Tibial artery (tissue), 4 donors: ENCODE measurements around the gene GATD1.

Experiments used
- DNase-seq, 2 donors: peaks; one replicate each; pipeline ENCODE4 v3.0.0-alpha.2; 2019
- H3K27ac ChIP-seq, 2 donors: fragments of 200-600 bp; sonication (generic) in 1 of 2; 1 replicate in 1 of 2; 2 replicates in 1 of 2; pipeline ENCODE4 v1.5.1; 2018 to 2019; ENCODE audit warnings: mild to moderate bottlenecking in 1 of 2
- H3K27me3 ChIP-seq, 2 donors: fragments of 200-600 bp; sonication (generic) in 1 of 2; one replicate each; pipeline versions ENCODE4 v1.5.1 to v1.6.0; 2016 to 2019
- H3K36me3 ChIP-seq, 3 donors: fragments of 200-600 bp; sonication (generic) in 2 of 3; one replicate each; pipeline ENCODE4 v1.5.1; 2016 to 2019; ENCODE audit warnings: mild to moderate bottlenecking in 2 of 3
- H3K4me1 ChIP-seq, 4 donors: fragments of 200-600 bp; sonication (generic) in 2 of 4; 1 replicate in 3 of 4; 2 replicates in 1 of 4; pipeline ENCODE4 v1.5.1; 2016 to 2019
- H3K4me3 ChIP-seq, 2 donors: fragments of 200-600 bp; sonication (generic) in 1 of 2; 1 replicate in 1 of 2; 2 replicates in 1 of 2; pipeline ENCODE4 v1.5.1; 2018 to 2019; ENCODE audit warnings: mild to moderate bottlenecking in 2 of 2
- H3K9me3 ChIP-seq, 3 donors: fragments of 200-600 bp; sonication (generic) in 1 of 3; one replicate each; pipeline ENCODE4 v1.5.1; 2016 to 2019
- intact Hi-C: fragments of 100-400 bp; cut with DNase I; formaldehyde crosslinking; loops from one replicate; pipeline ENCODE4 v1.15.0; 2023; ENCODE audit warnings: low total_unique reads
- TF ChIP-seq, protein P1 (sequence below), 2 experiments: fragments of 200-600 bp in 1 of 2; fragments of 450-650 bp in 1 of 2; IDR thresholded peaks; one replicate each; pipeline ENCODE4 v1.5.1; 2017 to 2019; ENCODE audit warnings: antibody characterized with exemption in 2 of 2, mild to moderate bottlenecking in 1 of 2, moderate library complexity in 1 of 2

GATD1 gene

DNA sequence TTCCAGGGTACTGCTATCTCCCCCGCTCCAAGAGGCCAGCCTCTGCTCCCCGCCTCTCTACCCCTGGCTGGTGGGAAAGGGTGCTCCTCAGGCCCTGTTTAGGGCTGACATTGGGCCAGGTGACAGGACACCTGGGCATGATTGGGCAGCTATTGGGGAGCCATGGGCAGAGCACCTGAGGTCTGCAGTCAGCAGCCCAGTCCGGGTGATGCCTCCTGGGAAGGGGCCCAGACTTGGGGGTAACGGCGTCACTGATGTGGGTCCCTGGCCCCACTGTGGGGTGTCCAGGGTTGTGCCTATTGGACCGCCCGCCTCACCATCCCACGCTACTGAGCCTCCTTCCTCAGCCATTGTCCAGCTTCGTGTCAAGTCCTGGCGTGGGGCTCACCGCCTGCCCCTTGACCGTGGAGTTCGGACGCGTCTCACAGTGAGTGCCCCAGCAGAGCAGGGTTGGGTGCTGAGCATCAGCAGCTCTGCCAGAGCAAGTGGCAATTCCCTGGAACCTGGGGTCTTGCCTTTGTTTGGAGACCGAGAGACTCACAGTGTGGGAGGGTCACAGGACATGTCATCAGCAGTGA is 2.8 kb upstream of the GATD1 start:
- no peak for DNase-seq
- H3K4me1 ChIP-seq, result peaks cover 0 to 43% (median 29%) of the 10 kb centered on the region in 4 donors
- peaks cover 0 to 5% (median 0%) of the 10 kb centered on the region in 3 donors for H3K36me3 ChIP-seq
- intact Hi-C loops, result no loop called here
- H3K4me3 ChIP-seq, result no peak overlapping the region
- no peaks in the 10 kb centered on the region for H3K27me3 ChIP-seq
- H3K9me3 ChIP-seq, result no peaks in the 10 kb centered on the region
- TF ChIP-seq, protein P1, sequence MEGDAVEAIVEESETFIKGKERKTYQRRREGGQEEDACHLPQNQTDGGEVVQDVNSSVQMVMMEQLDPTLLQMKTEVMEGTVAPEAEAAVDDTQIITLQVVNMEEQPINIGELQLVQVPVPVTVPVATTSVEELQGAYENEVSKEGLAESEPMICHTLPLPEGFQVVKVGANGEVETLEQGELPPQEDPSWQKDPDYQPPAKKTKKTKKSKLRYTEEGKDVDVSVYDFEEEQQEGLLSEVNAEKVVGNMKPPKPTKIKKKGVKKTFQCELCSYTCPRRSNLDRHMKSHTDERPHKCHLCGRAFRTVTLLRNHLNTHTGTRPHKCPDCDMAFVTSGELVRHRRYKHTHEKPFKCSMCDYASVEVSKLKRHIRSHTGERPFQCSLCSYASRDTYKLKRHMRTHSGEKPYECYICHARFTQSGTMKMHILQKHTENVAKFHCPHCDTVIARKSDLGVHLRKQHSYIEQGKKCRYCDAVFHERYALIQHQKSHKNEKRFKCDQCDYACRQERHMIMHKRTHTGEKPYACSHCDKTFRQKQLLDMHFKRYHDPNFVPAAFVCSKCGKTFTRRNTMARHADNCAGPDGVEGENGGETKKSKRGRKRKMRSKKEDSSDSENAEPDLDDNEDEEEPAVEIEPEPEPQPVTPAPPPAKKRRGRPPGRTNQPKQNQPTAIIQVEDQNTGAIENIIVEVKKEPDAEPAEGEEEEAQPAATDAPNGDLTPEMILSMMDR (IDR thresholded peaks at IDR 0.05), result no peak
- H3K27ac ChIP-seq, result no peak overlapping the region

DNA sequence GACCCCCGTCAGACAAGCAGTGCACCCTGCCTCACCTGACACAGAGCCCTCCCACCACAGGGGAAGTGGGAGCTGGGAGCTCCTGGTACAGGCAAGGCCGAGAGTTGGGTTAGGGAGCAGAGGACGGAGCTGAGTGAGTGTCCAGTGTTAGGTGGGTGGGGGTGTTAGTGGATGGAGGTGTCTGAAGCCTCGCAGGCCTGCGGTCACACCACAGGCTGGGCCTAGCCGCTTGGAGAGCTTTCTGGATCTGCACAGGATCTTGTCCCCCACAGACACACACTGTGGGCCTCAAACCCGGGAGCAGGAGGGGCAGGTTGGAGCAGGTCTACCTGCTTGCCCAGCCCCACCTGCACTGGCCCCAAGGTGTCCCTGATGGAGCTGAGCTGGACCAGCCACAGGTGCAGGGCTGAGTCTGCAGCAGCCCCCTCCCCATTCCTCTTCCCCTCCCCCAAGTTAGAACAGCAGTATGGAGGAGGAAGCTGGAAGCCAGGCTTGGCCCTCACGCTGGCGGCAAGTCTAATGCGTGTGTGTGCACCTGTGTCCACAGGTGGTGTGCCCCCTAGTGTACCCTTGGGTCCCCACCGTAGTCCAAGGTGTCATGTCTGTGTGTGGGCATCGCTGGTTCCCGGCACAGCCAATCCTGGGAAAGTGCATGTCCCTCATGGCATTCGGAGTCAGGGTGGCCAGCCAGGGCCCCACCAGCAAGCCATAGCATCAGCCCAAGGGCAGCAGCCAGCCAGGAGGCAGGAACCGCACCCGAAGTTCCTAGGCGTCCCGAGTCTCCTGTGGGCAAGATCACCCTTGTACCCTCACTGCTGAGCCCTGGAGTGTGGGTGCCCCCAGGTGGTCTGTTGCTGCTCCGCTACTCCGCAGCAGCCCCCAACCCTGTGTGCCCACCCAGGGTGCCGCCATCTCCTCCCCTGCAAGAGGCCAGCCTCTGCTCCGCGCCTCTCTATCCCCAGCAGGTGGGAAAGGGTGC is 2.0 kb upstream of the GATD1 start:
- Histone ChIP-seq H3K9me3 (no peaks in the 10 kb centered on the region), H3K27me3 (no peaks in the 10 kb centered on the region), H3K36me3 (peaks cover 0 to 12% (median 0%) of the 10 kb centered on the region in 3 donors), H3K4me1 (peaks cover 0 to 46% (median 33%) of the 10 kb centered on the region in 4 donors), H3K4me3 (no peak overlapping the region), H3K27ac (no peak overlapping the region)
- TF ChIP-seq, protein P1 (IDR thresholded peaks at IDR 0.05), result no peak
- peak in 1 of 2 donors; percentile 65 for DNase-seq
- intact Hi-C loops, result no loop called here

DNA sequence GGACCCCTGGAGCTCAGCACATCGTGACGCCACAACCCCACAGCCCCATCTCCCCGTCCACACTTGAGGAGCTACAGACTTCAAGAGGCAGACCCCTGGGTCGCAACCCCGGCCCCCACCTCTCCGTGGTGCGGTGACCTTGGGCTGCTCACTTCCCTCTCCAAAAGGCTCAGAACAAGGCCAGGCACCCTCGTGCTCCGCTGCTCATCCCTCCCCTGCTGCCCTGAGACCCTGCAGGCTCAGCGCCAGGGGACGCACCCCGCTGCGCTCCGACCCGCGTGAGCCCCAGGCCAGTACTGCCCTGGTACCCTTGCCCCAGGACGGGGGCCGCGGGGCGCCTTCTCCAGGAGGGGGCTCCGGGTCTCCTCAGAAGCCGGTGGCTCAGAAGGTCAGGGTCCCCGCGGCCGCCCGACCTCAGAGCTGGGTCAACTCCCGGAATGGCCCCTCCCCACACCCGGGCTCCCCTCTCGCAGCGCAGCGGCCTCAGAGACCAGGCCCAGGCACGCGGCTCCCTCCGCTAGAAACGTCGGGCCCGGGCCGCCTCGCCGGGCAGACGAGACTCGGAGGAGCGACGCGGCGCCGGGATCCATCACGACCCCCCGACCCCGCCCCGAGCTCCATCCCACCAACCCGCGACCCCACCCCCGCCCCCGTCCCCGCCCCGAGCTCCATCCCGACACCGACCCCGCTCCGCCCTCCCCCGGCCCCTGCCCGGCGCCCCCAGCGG is 563 bp downstream of the GATD1 start:
- intact Hi-C loops, result no loop called here
- H3K4me3 ChIP-seq, result peak overlapping the region; percentile 83 to 89
- H3K27me3 ChIP-seq, result no peaks in the 10 kb centered on the region
- peak overlapping the region; percentile 84 to 90 for H3K27ac ChIP-seq
- no peaks in the 10 kb centered on the region for H3K9me3 ChIP-seq
- H3K4me1 ChIP-seq, result peaks cover 0 to 49% (median 30%) of the 10 kb centered on the region in 4 donors
- peak in 1 of 2 donors; percentile 70 for DNase-seq
- TF ChIP-seq, protein P1 (IDR thresholded peaks at IDR 0.05), result no peak
- H3K36me3 ChIP-seq, result peaks cover 0 to 37% (median 13%) of the 10 kb centered on the region in 3 donors

DNA sequence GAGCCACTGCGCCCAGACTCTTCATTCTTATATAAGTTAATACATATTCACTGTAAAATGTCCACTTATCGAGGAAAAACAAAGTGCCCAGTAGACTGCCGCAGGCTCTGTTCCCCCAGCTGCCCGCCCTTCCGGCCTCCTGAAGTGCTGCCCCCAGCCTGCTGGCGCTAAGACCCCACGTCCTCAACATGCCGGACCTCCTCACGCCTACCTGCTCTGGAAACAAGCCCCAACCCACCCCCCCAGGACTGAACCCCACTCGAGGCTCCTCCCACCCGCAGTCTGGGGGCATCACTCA is 1.1 kb downstream of the GATD1 start:
- peak overlapping the region; percentile 83 to 89 for H3K4me3 ChIP-seq
- peak overlapping the region in 1 of 2 donors; percentile 90 for H3K27ac ChIP-seq
- peaks cover 0 to 42% (median 18%) of the 10 kb centered on the region in 3 donors for H3K36me3 ChIP-seq
- TF ChIP-seq, protein P1 (IDR thresholded peaks at IDR 0.05), result no peak
- no peak for DNase-seq
- no peaks in the 10 kb centered on the region for H3K27me3 ChIP-seq
- no peaks in the 10 kb centered on the region for H3K9me3 ChIP-seq
- intact Hi-C loops, result no loop called here
- peaks cover 0 to 49% (median 30%) of the 10 kb centered on the region in 4 donors for H3K4me1 ChIP-seq

DNA sequence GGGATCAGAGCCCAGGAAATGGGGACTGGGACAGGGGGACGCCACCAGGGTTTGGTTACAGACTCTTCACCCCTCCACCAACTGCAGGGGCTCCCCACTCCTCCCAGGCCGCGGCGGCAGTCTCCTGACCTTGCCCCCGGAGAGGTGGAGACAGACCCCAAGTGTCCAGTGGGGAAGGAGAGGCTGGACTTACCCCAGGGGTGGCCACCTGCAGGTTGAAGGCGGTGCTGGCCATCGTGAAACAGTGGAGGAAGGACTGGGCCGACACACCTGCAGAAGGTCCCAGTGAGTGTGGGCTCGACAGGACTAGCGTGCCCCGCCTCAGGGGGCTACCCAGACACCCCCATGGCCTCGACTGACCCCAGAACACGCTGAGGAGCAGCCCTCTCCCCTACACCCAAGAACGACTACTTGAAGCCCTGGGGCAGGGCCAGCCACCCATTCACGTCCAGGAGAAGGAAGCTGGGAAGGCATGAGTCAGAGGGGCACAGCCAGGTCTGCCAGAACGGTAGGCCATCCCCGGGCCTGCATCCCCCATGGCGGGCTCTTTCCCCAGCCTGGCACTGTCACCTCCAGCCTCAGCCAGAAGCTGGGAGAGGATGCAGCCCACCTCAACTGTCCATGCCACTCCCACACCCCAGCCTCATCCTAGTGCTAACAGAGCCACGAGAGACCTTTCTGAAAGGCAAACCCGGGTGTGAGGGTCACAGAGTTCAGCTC is 2.3 kb downstream of the GATD1 start:
- TF ChIP-seq, protein P1 (IDR thresholded peaks at IDR 0.05), result no peak
- H3K4me1 ChIP-seq, result peaks cover 0 to 49% (median 30%) of the 10 kb centered on the region in 4 donors
- peaks cover 4 to 49% (median 30%) of the 10 kb centered on the region in 3 donors for H3K36me3 ChIP-seq
- H3K27ac ChIP-seq, result no peak overlapping the region
- no peaks in the 10 kb centered on the region for H3K9me3 ChIP-seq
- intact Hi-C loops, result no loop called here
- no peaks in the 10 kb centered on the region for H3K27me3 ChIP-seq
- DNase-seq, result no peak
- H3K4me3 ChIP-seq, result peak overlapping the region in 1 of 2 donors; percentile 89
